Astrocyte of the spinal cord (primary cell): Measurements from ENCODE around the gene FAM151A.

Source experiments
- DNase-seq: peaks from one replicate; pipeline ENCODE4 v3.0.0; 2011; ENCODE audit warnings: low read depth, low spot score
- H3K4me3 ChIP-seq: 2 replicates; pipeline ENCODE4 v1.5.1; 2011; ENCODE audit warnings: low read depth, mild to moderate bottlenecking, low read length, moderate library complexity
- CTCF ChIP-seq: IDR thresholded peaks from 2 replicates; pipeline ENCODE4 v1.5.1; 2012; ENCODE audit warnings: low read depth, mild to moderate bottlenecking, low read length, inconsistent platforms
- in situ Hi-C: cut with HindIII; loops from 2 replicates; pipeline ENCODE4 v1.10.0; 2017; ENCODE audit warnings: low sequenced_read_pairs

The FAM151A gene

GRCh38 chr1:54603241-54603640, 20.1 kb downstream of the FAM151A start:
- no peak for DNase-seq
- in situ Hi-C loops, result no loop called here
- TF ChIP-seq CTCF, result no peak
- no peak overlapping the region for H3K4me3 ChIP-seq

GRCh38 chr1:54602554-54602953, 20.8 kb downstream of the FAM151A start:
- no peak for TF ChIP-seq CTCF
- no peak overlapping the region for H3K4me3 ChIP-seq
- DNase-seq, result no peak
- in situ Hi-C loops, result no loop called here

- in situ Hi-C loops, result no loop called here
- no peak for TF ChIP-seq CTCF
- no peak for DNase-seq
- no peak overlapping the region for H3K4me3 ChIP-seq
Measured at GRCh38 chr1:54601730-54602129, 21.6 kb downstream of the FAM151A start.

- in situ Hi-C loops, result no loop called here
- H3K4me3 ChIP-seq, result no peak overlapping the region
- TF ChIP-seq CTCF, result no peak
- no peak for DNase-seq
Measured at GRCh38 chr1:54600947-54601721, 22.2 kb downstream of the FAM151A start.

GRCh38 chr1:54599211-54599823, 24.0 kb downstream of the FAM151A start:
- no peak overlapping the region for H3K4me3 ChIP-seq
- no peak for TF ChIP-seq CTCF
- no peak for DNase-seq
- in situ Hi-C loops, result no loop called here

- DNase-seq, result no peak
- no peak overlapping the region for H3K4me3 ChIP-seq
- in situ Hi-C loops, result no loop called here
- no peak for TF ChIP-seq CTCF
Measured at GRCh38 chr1:54597455-54598030, 25.8 kb downstream of the FAM151A start.
